Pulmonary artery endothelial cell (primary cell): Measurements from ENCODE around the gene STT3A. TPM values are rescaled to one million over a fixed set of nuclear protein-coding genes. Genes with fewer than 3 reads are reported as not detected.
"Not testable (repeated sequence)": the region's sequence is repeated elsewhere in the genome, so short reads cannot be mapped to it uniquely, and the experiment has no call there.

Experiments used
- DNase-seq: peaks from one replicate; pipeline ENCODE4 v3.0.0-alpha.2; 2011; ENCODE audit warnings: low read depth, low spot score
- total RNA-seq: library from RNA; depleted of rRNA; stranded (reverse); fragments of >200 nt; gene quantifications from 2 replicates; pipeline ENCODE4 v1.2.3, GENCODE V29; 2014

STT3A gene
- 234 and 366 TPM in 2 replicates for total RNA-seq

DNA sequence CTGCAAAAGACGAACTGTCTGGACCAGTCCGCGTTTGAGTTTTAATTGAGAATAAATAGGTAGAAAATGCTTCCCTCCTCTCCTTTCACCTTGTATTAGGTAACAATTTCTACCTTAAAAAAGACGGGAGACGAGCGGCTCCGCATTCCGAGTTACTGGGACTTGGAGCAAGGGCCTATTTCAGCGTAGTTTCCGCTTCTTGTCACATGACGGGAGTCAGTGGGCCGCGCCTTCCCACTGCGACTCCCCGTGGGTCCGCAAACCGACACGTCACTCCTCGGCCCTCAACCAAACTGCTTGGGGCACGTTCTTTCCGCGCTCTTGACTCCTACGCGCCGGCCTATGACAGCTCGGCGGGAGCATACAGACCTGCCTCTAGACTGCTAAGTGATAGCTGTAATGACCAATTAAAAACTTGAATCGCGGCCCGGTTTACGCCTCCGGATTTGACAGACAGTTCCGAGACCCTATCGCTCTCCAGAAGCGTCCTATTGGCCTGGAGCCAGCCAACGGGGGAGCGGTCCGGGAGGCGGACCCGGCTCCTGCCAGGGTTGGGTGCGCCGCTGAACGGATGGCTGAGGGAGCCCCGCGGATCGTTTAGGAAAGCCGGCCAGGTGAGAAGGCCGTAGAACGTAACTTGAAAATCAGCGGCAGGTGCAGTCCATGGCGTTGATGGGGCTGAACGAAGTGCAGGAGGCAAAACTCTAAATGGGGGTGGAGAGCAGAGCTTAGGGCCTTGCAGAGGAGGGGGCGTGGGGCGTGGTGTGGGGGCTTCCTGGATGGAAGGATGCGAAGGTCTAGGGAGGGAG, at the start of gene STT3A:
STT3A (plus strand) TSS at position 548 of the 809 bp plus-strand sequence. CDS start 3,064 bp downstream, outside the sequence.
- DNase-seq, result peak; percentile 100

- DNase-seq, result no peak
Measured at GRCh38 chr11:125550780-125551179, 41.9 kb upstream of the STT3A start.

GRCh38 chr11:125551835-125552342, 40.8 kb upstream of the STT3A start:
- no peak for DNase-seq

DNA sequence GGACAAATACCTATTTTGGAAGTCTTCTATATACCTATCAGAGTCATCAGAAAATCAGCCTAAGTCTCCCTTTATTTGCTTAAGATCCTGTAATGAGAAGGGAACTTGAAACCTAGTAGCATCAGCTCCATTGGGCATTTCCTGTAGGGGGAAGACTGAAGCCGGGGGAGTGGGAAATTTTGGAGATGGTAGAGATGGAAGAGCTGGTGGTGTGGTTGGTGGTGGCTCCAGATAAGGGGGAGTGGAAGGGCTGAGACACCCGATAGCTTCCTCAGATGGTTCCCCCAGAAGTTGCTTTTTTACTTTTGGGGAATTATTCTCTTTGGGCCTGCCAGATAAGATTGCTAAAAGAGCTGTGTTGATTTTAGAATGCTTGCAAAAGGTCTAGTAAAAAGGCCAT, 39.7 kb upstream of the STT3A start:
- no peak for DNase-seq

DNA sequence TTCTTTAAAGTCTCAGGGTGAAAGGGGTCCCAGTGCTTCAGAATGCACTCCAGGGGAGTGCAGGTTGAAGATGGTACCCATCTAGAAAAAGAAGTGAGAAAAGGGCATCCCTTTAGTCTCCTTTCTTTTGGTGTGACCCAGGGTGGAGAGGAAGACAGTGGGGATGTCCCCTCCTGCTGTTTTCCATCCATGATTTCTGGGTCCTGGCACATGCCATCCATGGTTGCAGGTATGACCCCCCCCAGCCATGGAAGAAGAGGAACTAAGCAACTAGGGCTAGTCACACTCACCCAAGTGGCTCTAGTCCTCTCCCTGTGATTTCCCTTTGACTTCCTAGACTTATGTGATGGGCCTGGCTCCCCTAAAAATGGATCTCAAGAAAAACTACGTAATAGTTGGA, 39.3 kb upstream of the STT3A start:
- DNase-seq, result no peak

- DNase-seq, result no peak
Measured at GRCh38 chr11:125554038-125554437, 38.6 kb upstream of the STT3A start.

DNA sequence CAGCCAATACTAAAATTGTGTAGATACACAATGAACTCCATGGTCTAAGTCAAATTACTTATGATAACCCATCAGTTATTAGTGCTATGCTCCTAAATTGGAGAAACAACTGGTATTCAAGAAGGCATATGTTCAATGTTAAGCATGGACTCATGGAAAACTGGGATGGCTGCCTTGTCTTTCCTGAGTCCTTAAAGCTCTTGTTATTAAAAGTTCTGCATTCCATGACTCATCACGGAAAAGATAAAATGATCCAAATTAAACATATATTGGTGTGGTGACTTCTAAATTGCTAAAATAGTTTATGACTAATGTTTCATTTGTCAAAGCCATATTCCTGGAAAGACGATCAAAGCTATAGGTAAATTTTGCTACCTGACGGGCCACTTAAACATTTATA, 32.8 kb upstream of the STT3A start:
- DNase-seq, result no peak

DNA sequence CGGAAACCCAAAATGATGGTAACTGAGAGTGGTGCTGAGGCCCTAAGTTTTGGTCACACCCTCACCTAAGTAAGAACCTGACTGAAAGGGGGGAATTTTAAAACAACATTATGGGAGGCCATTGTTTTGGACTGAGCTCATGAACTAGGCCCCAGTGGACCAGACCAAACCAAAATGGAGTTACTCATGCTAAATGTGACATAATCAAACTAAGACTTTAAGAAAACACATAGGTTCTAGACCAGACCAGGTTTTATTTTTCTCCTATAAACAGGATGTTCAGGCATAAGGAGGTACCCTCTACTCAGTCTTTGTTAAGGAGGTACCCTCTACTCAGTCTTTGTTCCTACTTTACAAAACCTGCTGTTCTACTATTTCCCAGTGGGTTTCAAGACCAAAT, 30.7 kb upstream of the STT3A start:
- no peak for DNase-seq

GRCh38 chr11:125562430-125562829, 30.2 kb upstream of the STT3A start:
- DNase-seq, result no peak

DNA sequence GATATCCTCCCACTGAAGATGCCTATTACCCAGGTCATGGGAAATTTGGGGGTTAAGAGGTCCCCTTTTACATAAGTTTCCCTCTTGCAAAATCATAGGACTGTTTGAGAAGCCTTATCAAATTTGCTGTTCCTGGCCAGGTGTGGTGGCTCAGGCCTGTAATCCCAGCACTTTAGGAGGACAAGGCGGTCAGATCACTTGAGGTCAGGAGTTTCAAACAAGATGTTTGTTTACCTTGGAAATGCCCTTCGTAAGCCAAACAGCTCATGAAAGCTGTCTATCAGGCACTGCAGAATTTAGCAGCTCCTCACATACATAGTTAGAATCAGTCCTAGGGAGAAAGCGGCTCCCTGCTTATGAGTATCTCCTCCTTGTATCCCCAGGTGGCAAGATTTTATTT, 28.3 kb upstream of the STT3A start:
- no peak for DNase-seq

DNA sequence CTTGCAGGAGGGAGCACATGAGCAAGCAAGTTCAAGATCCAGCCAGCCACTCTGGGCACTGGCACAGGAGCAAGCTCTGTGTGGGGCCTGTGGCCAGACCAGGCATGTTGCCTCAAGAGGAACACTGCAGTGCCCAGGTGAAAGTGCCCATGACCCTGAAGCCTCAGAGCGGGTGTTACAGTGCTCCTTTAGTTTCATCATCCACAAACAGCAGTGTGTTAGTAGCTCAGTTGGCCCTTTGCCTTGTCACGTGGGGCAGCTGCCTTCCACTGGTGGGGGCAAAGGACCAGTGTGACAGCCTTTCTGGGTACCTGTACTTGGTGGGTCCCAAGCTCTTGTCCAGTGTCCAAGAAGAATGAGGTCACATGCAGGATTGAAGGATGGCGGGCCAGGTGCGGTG, 26.4 kb upstream of the STT3A start:
- DNase-seq, result no peak

DNA sequence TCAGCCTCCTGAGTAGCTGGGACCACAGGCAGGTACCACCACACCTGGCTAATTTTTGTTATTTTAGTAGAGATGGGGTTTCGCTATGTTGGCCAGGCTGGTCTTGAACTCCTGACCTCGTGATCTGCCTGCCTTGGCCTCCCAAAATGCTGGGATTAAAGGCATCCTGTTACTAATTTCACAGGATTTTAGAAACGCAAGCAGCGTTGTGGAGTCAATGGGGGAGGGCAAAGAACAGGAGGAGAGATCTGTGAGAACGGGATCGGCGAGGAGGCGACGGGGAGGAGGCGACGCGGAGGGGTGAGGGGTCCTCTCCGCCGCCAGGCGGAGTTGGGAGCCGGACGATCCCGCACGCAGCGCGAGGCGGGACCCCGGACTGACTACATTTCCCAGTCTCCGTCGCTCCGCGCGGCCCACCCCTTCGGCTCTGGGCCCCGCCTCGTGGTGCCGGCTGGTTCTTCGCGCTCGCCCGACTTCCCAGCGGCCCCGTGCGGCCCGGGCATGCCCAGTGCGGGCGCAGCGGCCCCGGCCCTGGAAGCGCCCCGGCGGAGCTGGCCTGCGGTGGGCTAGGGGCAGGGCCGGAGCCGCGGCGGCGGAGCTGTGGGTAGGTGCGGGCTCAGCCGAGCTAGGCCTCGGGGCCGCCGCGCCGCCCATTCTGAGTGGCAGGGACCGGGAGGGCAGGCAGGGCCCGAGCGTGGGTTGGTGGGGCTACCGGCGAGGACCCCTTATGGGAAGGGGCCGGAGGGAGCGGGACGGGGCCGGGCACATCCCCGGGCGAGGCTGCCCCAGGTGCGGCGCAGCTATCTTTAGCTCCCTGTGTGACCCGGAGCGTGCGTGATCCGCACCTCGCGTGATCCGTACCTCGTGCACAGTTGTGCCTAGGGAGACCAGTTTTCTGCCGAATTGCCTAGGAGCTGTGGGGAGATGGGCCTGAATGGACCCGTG, 23.4 kb upstream of the STT3A start, which contains the start of gene EI24:
EI24 (plus strand) TSS at position 508 of the 945 bp plus-strand sequence. CDS start 3,051 bp downstream, outside the sequence.
- peak; percentile 79 for DNase-seq

DNA sequence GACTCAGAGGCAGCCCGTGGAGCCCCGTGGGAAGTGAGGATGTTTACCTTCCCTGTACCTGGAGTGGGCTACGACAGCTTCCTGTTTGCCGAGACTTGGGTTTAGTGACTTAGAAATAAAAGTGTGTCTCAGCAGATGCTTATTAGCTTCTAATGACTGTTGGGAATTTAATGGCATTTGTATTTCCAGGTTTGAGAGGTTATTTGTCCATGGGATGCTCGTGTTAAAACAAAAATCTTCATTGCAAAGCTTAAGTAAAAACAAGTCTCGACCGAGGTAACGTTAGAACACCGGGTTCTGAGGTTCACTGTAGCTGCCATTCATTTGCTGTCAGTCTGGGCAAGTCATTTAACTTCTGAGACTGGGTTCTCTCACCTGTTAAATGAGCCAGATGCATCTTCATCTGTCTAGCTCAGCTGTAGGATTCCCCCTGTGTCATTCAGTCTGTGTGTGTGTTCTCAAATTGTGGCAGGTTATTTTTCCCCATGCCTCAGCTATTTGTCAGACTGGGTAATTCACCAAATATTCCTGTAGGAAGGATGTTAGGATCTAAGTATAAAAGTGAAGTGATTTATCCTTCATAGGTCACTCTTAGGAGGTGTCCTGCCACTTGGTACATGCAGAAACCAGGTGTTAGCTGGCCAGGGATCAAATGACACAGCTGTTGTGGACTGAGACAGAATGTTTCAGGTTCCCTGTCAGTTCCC, 22.6 kb upstream of the STT3A start:
- DNase-seq, result no peak

GRCh38 chr11:125570952-125571351, 21.7 kb upstream of the STT3A start:
- no peak for DNase-seq

DNA sequence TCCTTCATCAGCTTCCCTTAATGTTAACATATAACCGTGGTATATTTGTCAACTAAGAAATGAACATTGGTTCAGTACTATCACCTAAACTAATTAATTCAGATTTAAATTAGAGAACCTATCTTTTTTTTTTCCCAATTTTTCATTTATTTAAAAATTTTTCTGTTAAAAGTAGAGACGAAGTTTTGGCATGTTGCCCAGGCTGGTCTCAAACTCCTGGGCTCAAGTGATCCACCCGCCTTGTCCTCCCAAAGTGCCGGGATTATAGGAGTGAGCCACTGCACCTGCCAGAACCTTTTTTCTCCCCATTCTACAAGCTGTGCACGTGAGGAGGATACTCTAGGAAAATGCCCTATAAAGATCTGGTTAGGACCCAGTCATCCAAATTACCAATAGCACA, 19.7 kb upstream of the STT3A start:
- no peak for DNase-seq

- DNase-seq, result not testable (repeated sequence)
Measured at GRCh38 chr11:125577181-125577580, 15.5 kb upstream of the STT3A start.

GRCh38 chr11:125578783-125579182, 13.9 kb upstream of the STT3A start:
- no peak for DNase-seq

GRCh38 chr11:125579811-125580210, 12.8 kb upstream of the STT3A start:
- DNase-seq, result no peak

DNA sequence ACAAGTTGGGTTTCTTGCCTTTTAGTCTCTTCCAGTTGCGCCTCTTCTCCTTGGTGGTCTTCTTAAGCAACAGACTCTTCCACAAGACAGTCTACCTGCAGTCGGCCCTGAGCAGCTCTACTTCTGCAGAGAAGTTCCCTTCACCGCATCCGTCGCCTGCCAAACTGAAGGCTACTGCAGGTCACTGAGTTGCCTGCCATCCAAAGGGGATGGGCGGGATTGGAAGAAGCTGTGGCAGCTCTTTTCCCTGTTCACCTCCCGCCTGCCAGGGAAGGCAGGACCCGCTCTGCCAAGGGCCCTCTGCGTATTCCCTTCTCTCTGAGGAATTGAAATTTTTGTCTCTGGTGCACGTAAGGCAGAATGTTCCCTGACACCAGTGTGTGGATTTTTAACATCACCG, 9.2 kb upstream of the STT3A start:
- DNase-seq, result no peak

DNA sequence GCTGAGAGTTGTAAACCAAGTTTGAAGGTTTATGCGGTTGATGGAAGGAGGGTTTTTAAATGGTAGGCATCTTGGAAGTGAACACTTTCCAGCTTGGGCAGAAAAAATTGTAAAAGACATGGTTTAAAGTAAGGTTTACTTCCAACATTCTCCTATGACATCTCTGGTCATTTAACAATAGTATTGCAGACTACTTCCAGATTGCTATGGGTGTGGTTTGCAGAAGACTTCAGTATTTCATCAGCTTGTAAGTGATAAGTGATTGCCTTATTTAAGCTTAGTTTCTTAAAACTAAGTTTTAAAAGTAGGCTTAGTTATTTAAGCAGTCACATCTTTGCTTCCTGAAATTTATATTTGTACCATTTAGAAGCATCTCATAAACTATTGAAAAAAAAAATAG, 7.2 kb upstream of the STT3A start:
- no peak for DNase-seq

- DNase-seq, result no peak
Measured at GRCh38 chr11:125586623-125587022, 6.0 kb upstream of the STT3A start.
